ENCODE results near the gene SCN8A.
"Not testable (repeated sequence)": the region's sequence is repeated elsewhere in the genome, so short reads cannot be mapped to it uniquely, and the experiment has no call there.

Gene SCN8A

GRCh38 chr12:51827925-51828818 is 237.1 kb downstream of the SCN8A start:
- no peak for DNase-seq
- Histone ChIP-seq H2AK5ac (ENCODE audit: low read length) (no peak overlapping the region), H4K91ac (ENCODE audit: low read depth, low read length) (peak overlapping the region; percentile 20), H4K8ac (ENCODE audit: low read depth, low read length) (no peak overlapping the region), H3K9me3 (ENCODE audit: insufficient read depth, low read depth, low read length) (no peaks in the 10 kb centered on the region), H3K79me1 (ENCODE audit: low read length) (peaks cover 7% of the 10 kb centered on the region), H3K4me1 (ENCODE audit: control insufficient read depth in 1 of 2, insufficient read depth in 2 of 2, low read length in 2 of 2) (peaks cover 24 to 29% of the 10 kb centered on the region in 2 experiments), H3K9ac (ENCODE audit: low read length) (no peak overlapping the region), H3K4me3 (ENCODE audit: low read depth, low read length) (peak overlapping the region; percentile 6), H2BK5ac (ENCODE audit: low read depth, low read length, poor library complexity) (peak overlapping the region; percentile 26), H4K12ac (ENCODE audit: low read depth, low read length) (no peak overlapping the region), H2BK12ac (ENCODE audit: low read length) (no peak overlapping the region), H2BK120ac (ENCODE audit: insufficient read depth, low read length, poor library complexity) (peak overlapping the region; percentile 68), H3K23ac (ENCODE audit: low read length) (no peak overlapping the region), H3K4me2 (ENCODE audit: low read length) (no peak overlapping the region), H3K18ac (ENCODE audit: low read length) (peak overlapping the region; percentile 51), H3K79me2 (ENCODE audit: control insufficient read depth, insufficient read depth, low read length, poor library complexity) (peaks cover 4% of the 10 kb centered on the region), H3K36me3 (ENCODE audit: control insufficient read depth in 1 of 2, insufficient read depth in 2 of 2, low read length in 2 of 2) (peaks cover 4 to 14% of the 10 kb centered on the region in 2 experiments), H2AFZ (ENCODE audit: insufficient read depth, low read length, poor library complexity) (no peak overlapping the region), H3K14ac (ENCODE audit: low read length) (no peak overlapping the region), H3K27ac (ENCODE audit: low read depth, low read length) (peak overlapping the region; percentile 67), H3K27me3 (ENCODE audit: insufficient read depth, low read length) (no peaks in the 10 kb centered on the region), H3K4ac (ENCODE audit: low read depth, low read length) (no peak overlapping the region)
- no CpG with 5 or more reads among the region's 11 CpGs for WGBS (ENCODE audit: extremely low coverage, insufficient coverage, insufficient read length)

- H3K4me3 ChIP-seq (ENCODE audit: low read depth, low read length) = no peak overlapping the region
Observed at GRCh38 chr12:51829011-51829481, 238.0 kb downstream of the SCN8A start.

GRCh38 chr12:51829641-51830040 is 238.6 kb downstream of the SCN8A start:
- H4K91ac ChIP-seq (ENCODE audit: low read depth, low read length) = no peak overlapping the region
- H3K27ac ChIP-seq (ENCODE audit: low read depth, low read length) = no peak overlapping the region
- H3K9ac ChIP-seq (ENCODE audit: low read length) = no peak overlapping the region
- H3K27me3 ChIP-seq (ENCODE audit: insufficient read depth, low read length) = no peaks in the 10 kb centered on the region
- WGBS (ENCODE audit: extremely low coverage, insufficient coverage, insufficient read length) = no CpG with 5 or more reads among the region's 1 CpG
- no peak overlapping the region for H3K14ac ChIP-seq (ENCODE audit: low read length)
- no peak overlapping the region for H2BK12ac ChIP-seq (ENCODE audit: low read length)
- H4K8ac ChIP-seq (ENCODE audit: low read depth, low read length) = no peak overlapping the region
- H4K12ac ChIP-seq (ENCODE audit: low read depth, low read length) = no peak overlapping the region
- peaks cover 4 to 10% of the 10 kb centered on the region in 2 experiments for H3K36me3 ChIP-seq (ENCODE audit: control insufficient read depth in 1 of 2, insufficient read depth in 2 of 2, low read length in 2 of 2)
- H3K18ac ChIP-seq (ENCODE audit: low read length) = no peak overlapping the region
- no peak overlapping the region for H3K4me2 ChIP-seq (ENCODE audit: low read length)
- H3K4me3 ChIP-seq (ENCODE audit: low read depth, low read length) = no peak overlapping the region
- H2AK5ac ChIP-seq (ENCODE audit: low read length) = no peak overlapping the region
- peaks cover 7% of the 10 kb centered on the region for H3K79me1 ChIP-seq (ENCODE audit: low read length)
- peaks cover 6% of the 10 kb centered on the region for H3K79me2 ChIP-seq (ENCODE audit: control insufficient read depth, insufficient read depth, low read length, poor library complexity)
- no peak overlapping the region for H3K4ac ChIP-seq (ENCODE audit: low read depth, low read length)
- peaks cover 24 to 29% of the 10 kb centered on the region in 2 experiments for H3K4me1 ChIP-seq (ENCODE audit: control insufficient read depth in 1 of 2, insufficient read depth in 2 of 2, low read length in 2 of 2)
- H2BK5ac ChIP-seq (ENCODE audit: low read depth, low read length, poor library complexity) = no peak overlapping the region
- no peak overlapping the region for H2AFZ ChIP-seq (ENCODE audit: insufficient read depth, low read length, poor library complexity)
- no peak for DNase-seq
- H3K23ac ChIP-seq (ENCODE audit: low read length) = no peak overlapping the region
- no peaks in the 10 kb centered on the region for H3K9me3 ChIP-seq (ENCODE audit: insufficient read depth, low read depth, low read length)
- H2BK120ac ChIP-seq (ENCODE audit: insufficient read depth, low read length, poor library complexity) = no peak overlapping the region

More at GRCh38 chr12:51829011-51829481, 238.0 kb downstream of the SCN8A start:
- no peak overlapping the region for H2BK12ac ChIP-seq (ENCODE audit: low read length)
- no peak overlapping the region for H3K4me2 ChIP-seq (ENCODE audit: low read length)
- H4K91ac ChIP-seq (ENCODE audit: low read depth, low read length) = peak overlapping the region; percentile 3
- no peak overlapping the region for H3K9ac ChIP-seq (ENCODE audit: low read length)
- no peak overlapping the region for H3K23ac ChIP-seq (ENCODE audit: low read length)
- H3K36me3 ChIP-seq (ENCODE audit: control insufficient read depth in 1 of 2, insufficient read depth in 2 of 2, low read length in 2 of 2) = peaks cover 0 to 14% of the 10 kb centered on the region in 2 experiments
- WGBS (ENCODE audit: extremely low coverage, insufficient coverage, insufficient read length) = no CpG with 5 or more reads among the region's 5 CpGs
- H4K12ac ChIP-seq (ENCODE audit: low read depth, low read length) = no peak overlapping the region
- H3K18ac ChIP-seq (ENCODE audit: low read length) = no peak overlapping the region
- H3K27ac ChIP-seq (ENCODE audit: low read depth, low read length) = peak overlapping the region; percentile 29
- no peak for DNase-seq
- no peaks in the 10 kb centered on the region for H3K27me3 ChIP-seq (ENCODE audit: insufficient read depth, low read length)
- peaks cover 7% of the 10 kb centered on the region for H3K79me1 ChIP-seq (ENCODE audit: low read length)
- no peak overlapping the region for H2AFZ ChIP-seq (ENCODE audit: insufficient read depth, low read length, poor library complexity)
- no peak overlapping the region for H2BK120ac ChIP-seq (ENCODE audit: insufficient read depth, low read length, poor library complexity)
- H3K14ac ChIP-seq (ENCODE audit: low read length) = peak overlapping the region; percentile 5
- no peaks in the 10 kb centered on the region for H3K9me3 ChIP-seq (ENCODE audit: insufficient read depth, low read depth, low read length)
- no peak overlapping the region for H2BK5ac ChIP-seq (ENCODE audit: low read depth, low read length, poor library complexity)
- no peak overlapping the region for H4K8ac ChIP-seq (ENCODE audit: low read depth, low read length)
- H3K4ac ChIP-seq (ENCODE audit: low read depth, low read length) = peak overlapping the region; percentile 39
- H3K4me1 ChIP-seq (ENCODE audit: control insufficient read depth in 1 of 2, insufficient read depth in 2 of 2, low read length in 2 of 2) = peaks cover 24 to 29% of the 10 kb centered on the region in 2 experiments
- H2AK5ac ChIP-seq (ENCODE audit: low read length) = no peak overlapping the region
- H3K79me2 ChIP-seq (ENCODE audit: control insufficient read depth, insufficient read depth, low read length, poor library complexity) = peaks cover 4% of the 10 kb centered on the region

- H3K79me1 ChIP-seq (ENCODE audit: low read length); H2AFZ ChIP-seq (ENCODE audit: insufficient read depth, low read length, poor library complexity); DNase-seq; H2BK12ac ChIP-seq (ENCODE audit: low read length); H4K12ac ChIP-seq (ENCODE audit: low read depth, low read length); H3K4ac ChIP-seq (ENCODE audit: low read depth, low read length); H3K9me3 ChIP-seq (ENCODE audit: insufficient read depth, low read depth, low read length); H3K23ac ChIP-seq (ENCODE audit: low read length); H3K9ac ChIP-seq (ENCODE audit: low read length); H3K4me3 ChIP-seq (ENCODE audit: low read depth, low read length); H4K91ac ChIP-seq (ENCODE audit: low read depth, low read length); H4K8ac ChIP-seq (ENCODE audit: low read depth, low read length); H3K79me2 ChIP-seq (ENCODE audit: control insufficient read depth, insufficient read depth, low read length, poor library complexity); H3K18ac ChIP-seq (ENCODE audit: low read length); H3K14ac ChIP-seq (ENCODE audit: low read length); H2BK120ac ChIP-seq (ENCODE audit: insufficient read depth, low read length, poor library complexity); H2AK5ac ChIP-seq (ENCODE audit: low read length); H3K27me3 ChIP-seq (ENCODE audit: insufficient read depth, low read length); H3K4me2 ChIP-seq (ENCODE audit: low read length); H3K27ac ChIP-seq (ENCODE audit: low read depth, low read length); H2BK5ac ChIP-seq (ENCODE audit: low read depth, low read length, poor library complexity): not testable (repeated sequence)
- peaks cover 27 to 36% of the 10 kb centered on the region in 2 experiments for H3K4me1 ChIP-seq (ENCODE audit: control insufficient read depth in 1 of 2, insufficient read depth in 2 of 2, low read length in 2 of 2)
- no CpG with 5 or more reads among the region's 5 CpGs for WGBS (ENCODE audit: extremely low coverage, insufficient coverage, insufficient read length)
- H3K36me3 ChIP-seq (ENCODE audit: control insufficient read depth in 1 of 2, insufficient read depth in 2 of 2, low read length in 2 of 2) = peaks cover 4 to 13% of the 10 kb centered on the region in 2 experiments
Observed at GRCh38 chr12:51831817-51832216, 240.8 kb downstream of the SCN8A start.
